Thyroid gland (tissue), 4 donors: Measurements from ENCODE around the gene CDH4. TPM values are rescaled to one million over a fixed set of nuclear protein-coding genes. Genes with fewer than 3 reads are reported as not detected.

Experiments used
- DNase-seq, 2 donors: peaks; one replicate each; pipeline ENCODE4 v3.0.0-alpha.2; 2019
- H3K27ac ChIP-seq, 3 donors: fragments of 200-600 bp; sonication (generic); 1 replicate in 2 of 3; 2 replicates in 1 of 3; pipeline ENCODE4 v1.5.1; 2016 to 2019; ENCODE audit warnings: mild to moderate bottlenecking in 1 of 3, moderate library complexity in 1 of 3
- H3K27me3 ChIP-seq: fragments of 200-600 bp; sonication (generic); one replicate; pipeline ENCODE4 v1.5.1; 2019
- H3K36me3 ChIP-seq, 2 donors: fragments of 200-600 bp; sonication (generic); one replicate each; pipeline ENCODE4 v1.5.1; 2016 to 2019
- H3K4me1 ChIP-seq, 2 donors: fragments of 200-600 bp; sonication (generic); one replicate each; pipeline ENCODE4 v1.5.1; 2017 to 2019
- H3K4me3 ChIP-seq, 3 donors: fragments of 200-600 bp; sonication (generic); replicated peaks in 1 of 3; 1 replicate in 2 of 3; 2 replicates in 1 of 3; pipeline ENCODE4 v1.5.1; 2016; ENCODE audit warnings: mild to moderate bottlenecking in 1 of 3
- H3K9me3 ChIP-seq: fragments of 200-600 bp; sonication (generic); one replicate; pipeline ENCODE4 v1.5.1; 2017
- CTCF ChIP-seq, 6 experiments: fragments of 200-600 bp in 3 of 6; fragments of 450-650 bp in 3 of 6; sonication (generic) in 3 of 6; IDR thresholded peaks; one replicate each; pipeline ENCODE4 v1.5.1; 2016 to 2019; ENCODE audit warnings: antibody characterized with exemption in 6 of 6, mild to moderate bottlenecking in 2 of 6, inconsistent platforms in 1 of 6, moderate library complexity in 1 of 6
- POLR2A ChIP-seq, 2 donors: fragments of 450-650 bp; IDR thresholded peaks; one replicate each; pipeline ENCODE4 v1.6.1; 2017; ENCODE audit warnings: antibody characterized with exemption in 2 of 2, mild to moderate bottlenecking in 2 of 2, moderate library complexity in 1 of 2
- WGBS, 2 donors: methylation state at CpG; one replicate each; pipeline ENCODE4 v1.1.5; 2017; 5-methylcytosine and 5-hydroxymethylcytosine counted together
- intact Hi-C: fragments of 100-400 bp; cut with DNase I; formaldehyde crosslinking; loops from one replicate; pipeline ENCODE4 v1.15.1; 2023
- total RNA-seq, 4 donors: library from RNA; depleted of rRNA; stranded (reverse); fragments of >200 nt; gene quantifications; one replicate each; pipeline ENCODE4 v1.2.3, GENCODE V29; 2016

Gene CDH4
- total RNA-seq, 4 donors from 2014 or later: 0.22 to 0.29 (median 0.29) TPM; not detected in 1

DNA sequence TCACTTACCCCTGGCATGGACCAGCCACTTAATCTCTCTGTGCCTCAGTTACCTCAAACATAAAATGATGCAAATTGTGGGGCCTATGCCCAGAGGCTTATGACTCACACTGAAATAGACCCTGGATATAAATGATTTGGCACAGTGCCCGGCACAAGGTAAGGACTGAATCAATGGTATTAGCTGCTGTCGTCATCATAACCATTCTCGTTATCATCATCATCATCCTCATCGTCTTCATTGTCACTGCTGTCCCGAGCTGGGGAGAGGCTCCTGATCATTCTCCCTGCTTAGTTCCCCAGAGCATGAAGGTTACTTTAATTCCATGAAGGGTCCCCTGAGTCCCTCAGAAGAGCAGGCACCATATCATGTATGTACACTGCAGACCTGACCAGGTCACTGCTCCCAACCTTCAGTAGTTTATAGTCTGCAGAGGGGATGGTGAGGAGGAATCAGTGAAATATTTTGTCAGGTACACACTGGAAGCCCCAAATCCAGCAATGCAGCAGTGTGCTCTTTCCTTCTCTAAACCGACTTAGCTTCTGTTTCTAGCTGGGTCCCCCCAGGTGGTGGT is 664.3 kb downstream of the CDH4 start:
- H3K27ac ChIP-seq: no peak overlapping the region

DNA sequence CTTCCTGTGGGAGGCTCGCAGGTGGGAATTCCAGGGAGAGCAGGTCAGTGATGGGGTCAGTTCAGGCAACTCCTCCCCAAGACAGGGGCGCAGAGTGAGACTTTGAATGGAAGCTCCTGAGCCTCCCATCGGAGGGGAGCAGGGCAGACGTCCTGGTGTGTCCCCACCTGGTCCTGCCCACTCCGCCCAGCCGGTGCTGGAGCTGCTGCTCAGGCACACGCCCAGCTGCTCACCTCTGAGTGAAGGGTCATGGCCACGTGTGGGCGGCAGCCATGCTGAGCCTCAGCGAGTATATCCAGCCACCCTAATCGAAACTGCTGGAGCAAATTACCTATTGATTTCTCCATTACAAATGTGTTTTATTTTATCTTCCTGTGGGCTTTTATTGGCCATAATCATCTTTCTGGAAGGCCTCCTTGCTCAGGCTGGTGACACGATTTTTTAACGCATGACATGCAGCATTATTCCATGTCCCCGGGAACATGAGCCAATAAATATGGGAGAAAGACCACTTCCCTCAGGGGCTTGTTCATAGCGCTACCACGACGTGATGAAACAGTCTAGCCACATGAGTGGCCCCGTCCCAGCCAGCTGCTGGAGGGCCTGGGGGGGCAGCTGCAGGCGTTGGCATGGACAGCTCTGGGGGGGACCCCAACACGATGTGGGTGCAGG is 665.5 kb downstream of the CDH4 start:
- intact Hi-C loops: no loop called here
- H3K9me3 ChIP-seq: no peaks in the 10 kb centered on the region
- no peak for DNase-seq
- H3K4me1 ChIP-seq: no peaks in the 10 kb centered on the region
- H3K36me3 ChIP-seq: no peaks in the 10 kb centered on the region
- 80% methylated on average over 11 to 20 of the region's 20 CpGs for WGBS, 2 donors
- H3K27ac ChIP-seq: no peak overlapping the region
- no peaks in the 10 kb centered on the region for H3K27me3 ChIP-seq
- TF ChIP-seq POLR2A (IDR thresholded peaks at IDR 0.05) (no peak), CTCF (IDR thresholded peaks at IDR 0.05) (no peak)
- H3K4me3 ChIP-seq: no peak overlapping the region

More for the DNA sequence above, 664.3 kb downstream of the CDH4 start:
- WGBS, 2 donors: 84 to 85% methylated on average over 6 of the region's 6 CpGs
- Histone ChIP-seq H3K27me3 (no peaks in the 10 kb centered on the region), H3K36me3 (no peaks in the 10 kb centered on the region), H3K4me3 (no peak overlapping the region), H3K9me3 (no peaks in the 10 kb centered on the region), H3K4me1 (no peaks in the 10 kb centered on the region)
- TF ChIP-seq CTCF (IDR thresholded peaks at IDR 0.05): no peak
- no peak for TF ChIP-seq POLR2A (IDR thresholded peaks at IDR 0.05)
- DNase-seq: no peak
- intact Hi-C loops: no loop called here

GRCh38 chr20:61918548-61918947 is 666.5 kb downstream of the CDH4 start:
- no peaks in the 10 kb centered on the region for H3K9me3 ChIP-seq
- intact Hi-C loops: no loop called here
- H3K4me3 ChIP-seq: no peak overlapping the region
- DNase-seq: no peak
- H3K36me3 ChIP-seq: no peaks in the 10 kb centered on the region
- TF ChIP-seq CTCF (IDR thresholded peaks at IDR 0.05) (no peak), POLR2A (IDR thresholded peaks at IDR 0.05) (no peak)
- H3K27me3 ChIP-seq: no peaks in the 10 kb centered on the region
- H3K27ac ChIP-seq: no peak overlapping the region
- 87 to 89% methylated on average over 12 of the region's 12 CpGs for WGBS, 2 donors
- no peaks in the 10 kb centered on the region for H3K4me1 ChIP-seq

DNA sequence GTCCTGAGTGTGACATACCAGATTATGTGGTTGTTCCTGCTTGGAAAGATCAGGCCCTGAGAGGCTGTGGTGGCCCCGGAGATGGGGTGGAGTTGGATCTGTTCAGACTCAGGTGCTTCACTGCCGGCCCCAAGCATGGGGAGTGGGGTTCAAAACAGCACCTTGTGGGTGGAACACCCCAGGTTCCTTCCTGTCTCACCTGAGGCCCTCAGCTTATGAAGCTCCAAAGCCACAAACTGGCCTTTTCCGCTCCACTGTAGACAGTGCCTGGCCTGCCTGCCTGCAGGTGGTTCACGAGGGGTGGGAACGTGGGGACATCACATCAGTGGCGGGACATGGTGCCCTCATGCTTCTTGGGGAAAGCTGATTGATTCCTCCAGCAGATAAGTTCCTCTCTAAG is 667.2 kb downstream of the CDH4 start:
- no peak for DNase-seq
- TF ChIP-seq CTCF (IDR thresholded peaks at IDR 0.05) (no peak), POLR2A (IDR thresholded peaks at IDR 0.05) (no peak)
- WGBS, 2 donors: 82 to 96% methylated on average over 6 of the region's 6 CpGs
- intact Hi-C loops: no loop called here
- Histone ChIP-seq H3K27ac (no peak overlapping the region), H3K4me1 (no peaks in the 10 kb centered on the region), H3K27me3 (no peaks in the 10 kb centered on the region), H3K36me3 (no peaks in the 10 kb centered on the region), H3K4me3 (no peak overlapping the region), H3K9me3 (no peaks in the 10 kb centered on the region)

GRCh38 chr20:61919675-61920365 is 667.8 kb downstream of the CDH4 start:
- DNase-seq: no peak
- TF ChIP-seq CTCF (IDR thresholded peaks at IDR 0.05) (no peak), POLR2A (IDR thresholded peaks at IDR 0.05) (no peak)
- H3K27ac ChIP-seq: no peak overlapping the region
- 82 to 84% methylated on average over 42 of the region's 42 CpGs for WGBS, 2 donors
- intact Hi-C loops: no loop called here
- no peaks in the 10 kb centered on the region for H3K36me3 ChIP-seq
- H3K4me3 ChIP-seq: no peak overlapping the region
- no peaks in the 10 kb centered on the region for H3K9me3 ChIP-seq
- no peaks in the 10 kb centered on the region for H3K27me3 ChIP-seq
- H3K4me1 ChIP-seq: no peaks in the 10 kb centered on the region
